ENCODE measurements around the gene CR2. TPM values are rescaled to one million over a fixed set of nuclear protein-coding genes. Genes with fewer than 3 reads are reported as not detected.

Gene CR2
- total and polyA plus RNA-seq, 4 donors = 0.06 to 3.6 (median 0.48) TPM

GRCh38 chr1:207428783-207429182, 25.3 kb upstream of the CR2 start:
- Histone ChIP-seq H3K36me3 (ENCODE audit: control insufficient read depth in 4 of 4, insufficient read depth in 4 of 4, low read length in 4 of 4) (no peaks in the 10 kb centered on the region), H3K4me1 (ENCODE audit: control insufficient read depth in 5 of 5, insufficient read depth in 5 of 5, low read length in 5 of 5) (peaks cover 0 to 1% (median 0%) of the 10 kb centered on the region in 5 donors), H3K4me3 (no peak overlapping the region), H3K9ac (ENCODE audit: insufficient read depth in 1 of 2, low read length in 2 of 2) (no peak overlapping the region), H3K27ac (ENCODE audit: low read depth in 1 of 2, low read length in 1 of 2) (no peak overlapping the region), H3K27me3 (ENCODE audit: control insufficient read depth in 3 of 3, insufficient read depth in 3 of 3, low read length in 2 of 3) (no peaks in the 10 kb centered on the region), H3K9me3 (ENCODE audit: control insufficient read depth in 4 of 4, insufficient read depth in 3 of 4, low read length in 3 of 4) (peaks cover 0 to 3% (median 0%) of the 10 kb centered on the region in 4 donors)
- TF ChIP-seq CTCF (IDR thresholded peaks at IDR 0.05; ENCODE audit: control extremely low read depth, extremely low read depth) = no peak
- DNase-seq (no peak), ATAC-seq (ENCODE audit: insufficient read depth, low FRiP score) (no peak)
- WGBS, 2 donors = 88 to 94% methylated on average over 2 of the region's 2 CpGs

DNA sequence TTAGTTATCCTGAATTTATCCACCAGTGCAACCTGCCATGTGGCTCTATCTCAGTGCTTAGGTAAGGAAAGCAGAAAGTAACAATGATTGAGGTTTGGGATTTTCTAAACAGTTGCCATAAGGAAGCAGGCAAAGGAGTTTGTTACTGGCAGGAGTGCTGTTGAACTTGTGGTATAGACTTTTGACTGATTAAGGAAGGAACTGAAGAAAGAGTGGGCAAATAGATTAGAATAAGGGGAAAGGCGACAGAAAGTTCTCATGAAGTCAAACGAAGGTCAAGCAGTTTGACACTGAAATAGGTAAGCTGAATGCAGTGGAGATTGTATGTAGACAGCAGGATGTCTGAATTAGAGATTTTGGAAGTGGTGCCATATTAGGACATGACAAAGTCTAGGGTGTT, 24.2 kb upstream of the CR2 start:
- Histone ChIP-seq H3K9me3 (ENCODE audit: control insufficient read depth in 4 of 4, insufficient read depth in 3 of 4, low read length in 3 of 4) (no peaks in the 10 kb centered on the region), H3K36me3 (ENCODE audit: control insufficient read depth in 4 of 4, insufficient read depth in 4 of 4, low read length in 4 of 4) (no peaks in the 10 kb centered on the region), H3K9ac (ENCODE audit: insufficient read depth in 1 of 2, low read length in 2 of 2) (no peak overlapping the region), H3K27me3 (ENCODE audit: control insufficient read depth in 3 of 3, insufficient read depth in 3 of 3, low read length in 2 of 3) (no peaks in the 10 kb centered on the region), H3K4me3 (no peak overlapping the region), H3K4me1 (ENCODE audit: control insufficient read depth in 5 of 5, insufficient read depth in 5 of 5, low read length in 5 of 5) (peaks cover 0 to 1% (median 0%) of the 10 kb centered on the region in 5 donors), H3K27ac (ENCODE audit: low read depth in 1 of 2, low read length in 1 of 2) (no peak overlapping the region)
- WGBS, 2 donors = 20 to 43% methylated on average over 2 of the region's 2 CpGs
- ATAC-seq (ENCODE audit: insufficient read depth, low FRiP score) = no peak
- no peak for DNase-seq
- no peak for TF ChIP-seq CTCF (IDR thresholded peaks at IDR 0.05; ENCODE audit: control extremely low read depth, extremely low read depth)

DNA sequence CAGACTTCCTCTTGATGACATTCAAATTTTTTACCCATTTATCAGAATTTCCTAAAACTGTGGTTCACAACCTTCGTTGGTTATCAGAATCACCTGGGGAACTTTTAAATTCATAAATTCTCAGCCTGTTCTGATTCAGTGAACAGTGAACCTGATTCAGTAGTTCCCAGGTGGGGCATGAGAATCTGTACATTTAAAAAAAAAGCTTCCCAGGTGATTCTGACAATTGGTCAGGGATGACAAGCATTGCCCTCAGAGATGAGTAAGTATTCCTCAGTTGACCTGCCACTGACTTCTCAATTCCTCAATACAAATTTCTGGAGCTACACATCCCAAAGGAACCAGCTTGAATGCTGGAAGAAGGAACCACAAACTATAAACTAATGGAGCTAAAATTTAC, 23.5 kb upstream of the CR2 start:
- TF ChIP-seq CTCF (IDR thresholded peaks at IDR 0.05; ENCODE audit: control extremely low read depth, extremely low read depth) = no peak
- no peak for ATAC-seq (ENCODE audit: insufficient read depth, low FRiP score)
- no peak overlapping the region for H3K4me3 ChIP-seq
- DNase-seq = no peak
- no peaks in the 10 kb centered on the region for H3K27me3 ChIP-seq (ENCODE audit: control insufficient read depth in 3 of 3, insufficient read depth in 3 of 3, low read length in 2 of 3)
- H3K36me3 ChIP-seq (ENCODE audit: control insufficient read depth in 4 of 4, insufficient read depth in 4 of 4, low read length in 4 of 4) = no peaks in the 10 kb centered on the region
- H3K9me3 ChIP-seq (ENCODE audit: control insufficient read depth in 4 of 4, insufficient read depth in 3 of 4, low read length in 3 of 4) = no peaks in the 10 kb centered on the region
- no peak overlapping the region for H3K27ac ChIP-seq (ENCODE audit: low read depth in 1 of 2, low read length in 1 of 2)
- 47 to 66% methylated on average over 1 of the region's 1 CpG for WGBS, 2 donors
- no peak overlapping the region for H3K9ac ChIP-seq (ENCODE audit: insufficient read depth in 1 of 2, low read length in 2 of 2)
- no peaks in the 10 kb centered on the region for H3K4me1 ChIP-seq (ENCODE audit: control insufficient read depth in 5 of 5, insufficient read depth in 5 of 5, low read length in 5 of 5)

- whole genome bisulfite sequencing, 2 donors = 92 to 95% methylated on average over 2 of the region's 2 CpGs
- TF ChIP-seq CTCF (IDR thresholded peaks at IDR 0.05; ENCODE audit: control extremely low read depth, extremely low read depth) = no peak
- no peaks in the 10 kb centered on the region for H3K27me3 ChIP-seq (ENCODE audit: control insufficient read depth in 3 of 3, insufficient read depth in 3 of 3, low read length in 2 of 3)
- ATAC-seq (ENCODE audit: insufficient read depth, low FRiP score) (no peak), DNase-seq (no peak)
- H3K4me1 ChIP-seq (ENCODE audit: control insufficient read depth in 5 of 5, insufficient read depth in 5 of 5, low read length in 5 of 5) = no peaks in the 10 kb centered on the region
- no peak overlapping the region for H3K4me3 ChIP-seq
- no peaks in the 10 kb centered on the region for H3K36me3 ChIP-seq (ENCODE audit: control insufficient read depth in 4 of 4, insufficient read depth in 4 of 4, low read length in 4 of 4)
- H3K9me3 ChIP-seq (ENCODE audit: control insufficient read depth in 4 of 4, insufficient read depth in 3 of 4, low read length in 3 of 4) = no peaks in the 10 kb centered on the region
- H3K9ac ChIP-seq (ENCODE audit: insufficient read depth in 1 of 2, low read length in 2 of 2) = no peak overlapping the region
- H3K27ac ChIP-seq (ENCODE audit: low read depth in 1 of 2, low read length in 1 of 2) = no peak overlapping the region
Measured at GRCh38 chr1:207431508-207431907, 22.6 kb upstream of the CR2 start.

Data from lung (tissue), 12 donors.